CD14-positive monocyte (primary cell): ENCODE data around the gene PSKH1. TPM values are rescaled to one million over a fixed set of nuclear protein-coding genes. Genes with fewer than 3 reads are reported as not detected.

Experiments
- DNase-seq, 3 donors: peaks; one replicate each; pipeline ENCODE4 v3.0.0-alpha.2; 2011 to 2022
- H2AFZ ChIP-seq: 2 replicates; pipeline ENCODE4 v1.6.0; 2012; ENCODE audit warnings: mild to moderate bottlenecking, low read depth, low read length, inconsistent platforms; ENCODE audit not compliant: insufficient read depth, poor library complexity, severe bottlenecking
- H3K27ac ChIP-seq, 2 donors: 1 replicate in 1 of 2; 2 replicates in 1 of 2; pipeline ENCODE4 v1.5.1; 2012 to 2013; ENCODE audit warnings: low read length in 2 of 2, control low read depth in 1 of 2, inconsistent platforms in 1 of 2, low read depth in 1 of 2, mild to moderate bottlenecking in 1 of 2
- H3K27me3 ChIP-seq, 2 donors: one replicate each; pipeline versions ENCODE4 v1.6.0 to v1.6.1; 2011 to 2013; ENCODE audit warnings: low read length in 2 of 2; ENCODE audit not compliant: control insufficient read depth in 2 of 2, insufficient read depth in 2 of 2
- H3K36me3 ChIP-seq, 2 donors: replicated peaks in 1 of 2; 1 replicate in 1 of 2; 2 replicates in 1 of 2; pipeline versions ENCODE4 v1.5.1 to v1.6.1; 2012 to 2013; ENCODE audit warnings: low read length in 2 of 2, control low read depth in 1 of 2, inconsistent platforms in 1 of 2, mild to moderate bottlenecking in 1 of 2; ENCODE audit not compliant: insufficient read depth in 2 of 2, control insufficient read depth in 1 of 2
- H3K4me1 ChIP-seq, 2 donors: 1 replicate in 1 of 2; 2 replicates in 1 of 2; pipeline versions ENCODE4 v1.5.1 to v1.6.1; 2012 to 2013; ENCODE audit warnings: low read length in 2 of 2, control low read depth in 1 of 2, inconsistent platforms in 1 of 2, mild to moderate bottlenecking in 1 of 2, moderate library complexity in 1 of 2; ENCODE audit not compliant: insufficient read depth in 2 of 2, control insufficient read depth in 1 of 2
- H3K4me2 ChIP-seq: replicated peaks from 2 replicates; pipeline ENCODE3; 2012; ENCODE audit warnings: low read length, moderate library complexity, mild to moderate bottlenecking; ENCODE audit not compliant: poor library complexity, severe bottlenecking; ENCODE audit errors: extremely low read depth
- H3K4me3 ChIP-seq, 3 experiments: fragments of 200-600 bp in 1 of 3; sonication (generic) in 1 of 3; replicated peaks in 1 of 3; 1 replicate in 2 of 3; 2 replicates in 1 of 3; pipeline ENCODE4 v1.5.1; 2011 to 2013; ENCODE audit warnings: low read length in 3 of 3, mild to moderate bottlenecking in 3 of 3, control low read depth in 2 of 3, low read depth in 2 of 3, inconsistent platforms in 1 of 3, moderate library complexity in 1 of 3
- H3K79me2 ChIP-seq: 2 replicates; pipeline ENCODE4 v1.6.0; 2012; ENCODE audit warnings: mild to moderate bottlenecking, control low read depth, inconsistent platforms, low read length, moderate library complexity; ENCODE audit not compliant: insufficient read depth
- H3K9ac ChIP-seq: 2 replicates; pipeline ENCODE4 v1.6.0; 2017; ENCODE audit warnings: low read length, mild to moderate bottlenecking; ENCODE audit not compliant: insufficient read depth, poor library complexity, severe bottlenecking
- H3K9me3 ChIP-seq, 2 donors: replicated peaks in 1 of 2; 1 replicate in 1 of 2; 2 replicates in 1 of 2; pipeline versions ENCODE4 v1.5.1 to v1.6.1; 2012 to 2013; ENCODE audit warnings: low read length in 2 of 2, control low read depth in 1 of 2; ENCODE audit not compliant: control insufficient read depth in 1 of 2, insufficient read depth in 1 of 2
- H4K20me1 ChIP-seq: 2 replicates; pipeline ENCODE4 v1.6.0; 2012; ENCODE audit warnings: mild to moderate bottlenecking, low read length, control low read depth, moderate library complexity; ENCODE audit not compliant: insufficient read depth
- H3K27ac Mint-ChIP-seq, 7 donors: one replicate each; pipeline ENCODE4 v1.8.0; 2020; ENCODE audit warnings: mild to moderate bottlenecking in 7 of 7, mixed read lengths in 7 of 7, moderate library complexity in 6 of 7, inconsistent platforms in 2 of 7
- H3K27me3 Mint-ChIP-seq, 3 donors: one replicate each; pipeline ENCODE4 v1.8.0; 2021 to 2022; ENCODE audit warnings: low read depth in 3 of 3, mild to moderate bottlenecking in 3 of 3, mixed read lengths in 3 of 3, moderate library complexity in 3 of 3, inconsistent platforms in 1 of 3
- H3K36me3 Mint-ChIP-seq, 2 donors: one replicate each; pipeline ENCODE4 v1.8.0; 2020; ENCODE audit warnings: mixed read lengths in 2 of 2, inconsistent platforms in 1 of 2, mild to moderate bottlenecking in 1 of 2
- H3K4me1 Mint-ChIP-seq: one replicate; pipeline ENCODE4 v1.8.0; 2020; ENCODE audit warnings: mild to moderate bottlenecking, mixed read lengths
- H3K4me3 Mint-ChIP-seq, 2 donors: one replicate each; pipeline ENCODE4 v1.8.0; 2020; ENCODE audit warnings: mild to moderate bottlenecking in 2 of 2, mixed read lengths in 2 of 2, moderate library complexity in 1 of 2
- H3K9me3 Mint-ChIP-seq, 7 donors: one replicate each; pipeline ENCODE4 v1.8.0; 2020 to 2022; ENCODE audit warnings: mixed read lengths in 7 of 7, mild to moderate bottlenecking in 6 of 7, moderate library complexity in 6 of 7, inconsistent platforms in 2 of 7
- CTCF ChIP-seq: fragments of 200-600 bp; IDR thresholded peaks from one replicate; pipeline ENCODE4 v1.8.0; 2022; ENCODE audit warnings: antibody characterized with exemption, mild to moderate bottlenecking
- WGBS: methylation state at CpG from one replicate; pipeline ENCODE4 v1.1.5; 2013; ENCODE audit warnings: missing lambda C conversion rate; ENCODE audit not compliant: insufficient coverage; 5-methylcytosine and 5-hydroxymethylcytosine counted together
- intact Hi-C, 2 donors: fragments of 100-400 bp; cut with micrococcal nuclease; formaldehyde crosslinking; loops; one replicate each; pipeline versions ENCODE4 v1.15.0 to v1.15.1; 2023
- polyA plus RNA-seq, 3 donors: library from polyadenylated mRNA; depleted of rRNA in 1 of 3; unstranded in 2 of 3; stranded (reverse) in 1 of 3; fragments of 300-500 nt in 2 of 3; fragments of >200 nt in 1 of 3; fragmentation: Illumina TruSeq in 2 of 3; gene quantifications; 1 replicate in 2 of 3; 2 replicates in 1 of 3; pipeline ENCODE4 v1.2.3, GENCODE V29; 2012 to 2021

Gene PSKH1
- polyA plus RNA-seq, 3 donors: 11.0 to 19.7 (median 16.8) TPM

- Histone ChIP-seq H2AFZ (no peak overlapping the region), H3K4me2 (no peak overlapping the region), H3K4me3 (no peak overlapping the region), H3K27ac (no peak overlapping the region), H4K20me1 (peaks cover 84% of the 10 kb centered on the region), H3K27me3 (no peaks in the 10 kb centered on the region), H3K9ac (no peak overlapping the region), H3K4me1 (no peaks in the 10 kb centered on the region), H3K79me2 (peaks cover 47% of the 10 kb centered on the region), H3K36me3 (peaks cover 44 to 73% of the 10 kb centered on the region in 2 donors), H3K9me3 (no peaks in the 10 kb centered on the region)
- Mint-ChIP-seq H3K4me3 (no peak overlapping the region), H3K27ac (peak overlapping the region in 4 of 7 donors; percentile 46 to 86 (median 76)), H3K36me3 (peaks cover 59 to 84% of the 10 kb centered on the region in 2 donors), H3K9me3 (no peaks in the 10 kb centered on the region), H3K4me1 (peaks cover 6% of the 10 kb centered on the region), H3K27me3 (no peaks in the 10 kb centered on the region)
- peak in 2 of 3 donors; percentile 7 to 62 for DNase-seq
- no peak for TF ChIP-seq CTCF
- intact Hi-C loops: no loop called here
- WGBS: 96% methylated on average over 3 of the region's 4 CpGs
Measured at GRCh38 chr16:67917852-67918236, 24.8 kb downstream of the PSKH1 start.

- peaks cover 5% of the 10 kb centered on the region for H3K4me1 Mint-ChIP-seq
- H2AFZ ChIP-seq: no peak overlapping the region
- H3K27me3 Mint-ChIP-seq: no peaks in the 10 kb centered on the region
- DNase-seq: no peak
- no peaks in the 10 kb centered on the region for H3K4me1 ChIP-seq
- peak overlapping the region in 4 of 7 donors; percentile 10 to 56 (median 42) for H3K27ac Mint-ChIP-seq
- no peak overlapping the region for H3K4me3 Mint-ChIP-seq
- peaks cover 65 to 87% of the 10 kb centered on the region in 2 donors for H3K36me3 Mint-ChIP-seq
- H3K9me3 ChIP-seq: no peaks in the 10 kb centered on the region
- TF ChIP-seq CTCF: no peak
- H3K79me2 ChIP-seq: peaks cover 51% of the 10 kb centered on the region
- no peak overlapping the region for H3K4me3 ChIP-seq
- intact Hi-C loops: no loop called here
- peaks cover 57 to 89% of the 10 kb centered on the region in 2 donors for H3K36me3 ChIP-seq
- H3K27ac ChIP-seq: peak overlapping the region in 1 of 2 donors; percentile 3
- no peak overlapping the region for H3K4me2 ChIP-seq
- H3K9me3 Mint-ChIP-seq: no peaks in the 10 kb centered on the region
- peaks cover 95% of the 10 kb centered on the region for H4K20me1 ChIP-seq
- no peak overlapping the region for H3K9ac ChIP-seq
- WGBS: 75% methylated on average over 4 of the region's 6 CpGs
- no peaks in the 10 kb centered on the region for H3K27me3 ChIP-seq
Measured at GRCh38 chr16:67919622-67920221, 26.7 kb downstream of the PSKH1 start.
